ENCODE results near the gene OR2C1. TPM values are rescaled to one million over a fixed set of nuclear protein-coding genes. Genes with fewer than 3 reads are reported as not detected.

Gene OR2C1
- total RNA-seq (2021; ENCODE audit: unreplicated experiment) (not detected), Bru-seq, nascent RNA (not detected), BruChase-seq, experiment 1, labeled RNA remaining after a 2-hour chase (percentile 12 among the genes with signal in this experiment), BruChase-seq, experiment 2, labeled RNA remaining after a 6-hour chase (not detected)
- not detected for polyA plus RNA-seq (2012; ENCODE audit: insufficient read length)
- long read RNA-seq, result 0 reads

DNA sequence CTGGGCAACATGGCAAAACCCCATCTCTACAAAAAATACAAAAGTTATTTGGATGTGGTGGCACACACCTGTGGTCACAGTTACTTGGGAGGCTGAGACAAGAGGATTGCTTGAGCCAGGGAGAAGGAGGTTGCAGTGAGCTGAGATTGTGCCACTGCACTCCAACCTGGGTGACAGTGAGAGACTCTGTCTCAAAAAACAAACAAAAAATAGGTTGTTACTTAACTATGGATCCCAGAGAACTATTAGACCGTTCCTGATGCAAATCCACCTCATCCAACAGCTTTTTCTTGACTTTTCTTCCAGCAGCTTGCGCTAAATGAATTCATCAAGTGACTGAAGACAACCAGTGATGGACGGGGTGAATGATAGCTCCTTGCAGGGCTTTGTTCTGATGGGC is at the start of gene OR2C1:
OR2C1 (plus strand) TSS at position 301 of the 400 bp plus-strand sequence; CDS start at position 353, 52 bp downstream.
- DNase-seq (ENCODE audit: low read depth, low spot score) (no peak), ATAC-seq (no peak)
- POLR2A ChIA-PET, result no interaction called here
- no peak within 1 kb of the TSS for H3K4me3 ChIP-seq (ENCODE audit: low read depth in 2 of 2, low read length in 2 of 2)
- TF ChIP-seq SIN3A (IDR thresholded peaks at IDR 0.05; ENCODE audit: borderline replicate concordance, insufficient read depth, low read depth, low read length) (no peak), TCF7L2 (IDR thresholded peaks at IDR 0.05; ENCODE audit: low read depth, low read length) (no peak), CTCF (IDR thresholded peaks at IDR 0.05) (no peak), POLR2AphosphoS5 (IDR thresholded peaks at IDR 0.05; ENCODE audit: low read depth, low read length) (no peak)
- TF ChIP-seq, protein P1, sequence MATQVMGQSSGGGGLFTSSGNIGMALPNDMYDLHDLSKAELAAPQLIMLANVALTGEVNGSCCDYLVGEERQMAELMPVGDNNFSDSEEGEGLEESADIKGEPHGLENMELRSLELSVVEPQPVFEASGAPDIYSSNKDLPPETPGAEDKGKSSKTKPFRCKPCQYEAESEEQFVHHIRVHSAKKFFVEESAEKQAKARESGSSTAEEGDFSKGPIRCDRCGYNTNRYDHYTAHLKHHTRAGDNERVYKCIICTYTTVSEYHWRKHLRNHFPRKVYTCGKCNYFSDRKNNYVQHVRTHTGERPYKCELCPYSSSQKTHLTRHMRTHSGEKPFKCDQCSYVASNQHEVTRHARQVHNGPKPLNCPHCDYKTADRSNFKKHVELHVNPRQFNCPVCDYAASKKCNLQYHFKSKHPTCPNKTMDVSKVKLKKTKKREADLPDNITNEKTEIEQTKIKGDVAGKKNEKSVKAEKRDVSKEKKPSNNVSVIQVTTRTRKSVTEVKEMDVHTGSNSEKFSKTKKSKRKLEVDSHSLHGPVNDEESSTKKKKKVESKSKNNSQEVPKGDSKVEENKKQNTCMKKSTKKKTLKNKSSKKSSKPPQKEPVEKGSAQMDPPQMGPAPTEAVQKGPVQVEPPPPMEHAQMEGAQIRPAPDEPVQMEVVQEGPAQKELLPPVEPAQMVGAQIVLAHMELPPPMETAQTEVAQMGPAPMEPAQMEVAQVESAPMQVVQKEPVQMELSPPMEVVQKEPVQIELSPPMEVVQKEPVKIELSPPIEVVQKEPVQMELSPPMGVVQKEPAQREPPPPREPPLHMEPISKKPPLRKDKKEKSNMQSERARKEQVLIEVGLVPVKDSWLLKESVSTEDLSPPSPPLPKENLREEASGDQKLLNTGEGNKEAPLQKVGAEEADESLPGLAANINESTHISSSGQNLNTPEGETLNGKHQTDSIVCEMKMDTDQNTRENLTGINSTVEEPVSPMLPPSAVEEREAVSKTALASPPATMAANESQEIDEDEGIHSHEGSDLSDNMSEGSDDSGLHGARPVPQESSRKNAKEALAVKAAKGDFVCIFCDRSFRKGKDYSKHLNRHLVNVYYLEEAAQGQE (IDR thresholded peaks at IDR 0.05; ENCODE audit: insufficient read depth in 1 of 2, low read depth in 2 of 2, low read length in 1 of 2), result no peak
- H3K9me3 ChIP-seq (ENCODE audit: control insufficient read depth, insufficient read depth, low read depth, low read length), result no peaks in the 10 kb centered on the region
- H3K36me3 ChIP-seq (ENCODE audit: control insufficient read depth, insufficient read depth, low read length), result no peaks in the 10 kb centered on the region
- in situ Hi-C loops (cut with HindIII; ENCODE audit: low pct_unique_long_range_greater_than_20kb, low sequenced_read_pairs) (no loop called here), intact Hi-C loops (cut with micrococcal nuclease; ENCODE audit: unreplicated experiment) (no loop called here)
- no TSS peak for BruUV-seq (replicated peaks)
- no peaks in the 10 kb centered on the region for H3K4me1 ChIP-seq (ENCODE audit: control insufficient read depth, insufficient read depth, low read length)
- H3K27me3 ChIP-seq (ENCODE audit: control insufficient read depth, insufficient read depth, low read length), result no peaks in the 10 kb centered on the region
- CTCF ChIA-PET, result no interaction called here
- H3K27ac ChIP-seq (ENCODE audit: low read length), result no peak within 1 kb of the TSS

DNA sequence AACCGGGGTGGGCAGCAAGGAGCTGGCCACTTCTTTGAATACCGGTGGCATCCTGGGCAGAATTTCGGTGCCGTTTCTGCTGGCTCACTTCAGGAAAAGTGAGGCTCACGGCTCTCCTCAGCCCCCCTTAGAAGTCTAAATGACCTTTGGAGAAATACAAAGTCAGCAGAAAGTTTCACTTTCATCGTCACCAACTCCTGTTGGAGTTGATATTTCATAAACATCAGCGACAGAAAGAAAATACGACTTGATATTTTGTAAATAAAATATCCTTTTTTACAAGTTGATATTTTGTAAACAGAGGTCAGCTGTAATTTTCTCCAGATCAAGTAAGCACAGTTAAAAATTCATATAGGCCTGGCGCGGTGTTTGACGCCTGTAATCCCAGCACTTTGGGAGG is 49.6 kb upstream of the OR2C1 start:
- ChIA-PET CTCF (no interaction called here), POLR2A (no interaction called here)
- intact Hi-C loops (cut with micrococcal nuclease; ENCODE audit: unreplicated experiment), result no loop called here
- TF ChIP-seq SIN3A (IDR thresholded peaks at IDR 0.05; ENCODE audit: borderline replicate concordance, insufficient read depth, low read depth, low read length) (no peak), POLR2AphosphoS5 (IDR thresholded peaks at IDR 0.05; ENCODE audit: low read depth, low read length) (no peak), CTCF (IDR thresholded peaks at IDR 0.05) (no peak), TCF7L2 (IDR thresholded peaks at IDR 0.05; ENCODE audit: low read depth, low read length) (no peak)
- TF ChIP-seq, protein P1 (IDR thresholded peaks at IDR 0.05; ENCODE audit: insufficient read depth in 1 of 2, low read depth in 2 of 2, low read length in 1 of 2), result no peak
- no TSS peak for BruUV-seq (replicated peaks)
- Histone ChIP-seq H3K36me3 (ENCODE audit: control insufficient read depth, insufficient read depth, low read length) (no peaks in the 10 kb centered on the region), H3K9me3 (ENCODE audit: control insufficient read depth, insufficient read depth, low read depth, low read length) (peaks cover 57% of the 10 kb centered on the region), H3K27me3 (ENCODE audit: control insufficient read depth, insufficient read depth, low read length) (no peaks in the 10 kb centered on the region), H3K4me1 (ENCODE audit: control insufficient read depth, insufficient read depth, low read length) (no peaks in the 10 kb centered on the region; the same call in 1 of the 2 replicates), H3K4me3 (ENCODE audit: low read depth in 2 of 2, low read length in 2 of 2) (peak overlapping the region; percentile 63 to 72), H3K27ac (ENCODE audit: low read length) (peak overlapping the region; percentile 89)
- ATAC-seq (no peak), DNase-seq (ENCODE audit: low read depth, low spot score) (no peak)
- in situ Hi-C loops (cut with HindIII; ENCODE audit: low pct_unique_long_range_greater_than_20kb, low sequenced_read_pairs), result no loop called here

Measured in Panc1 (cell line).